Neuronal stem cell (in vitro differentiated cells): ENCODE results near the gene FERMT2.
A peak's percentile ranks its signal among the peaks of the same experiment; 100 is the strongest.

ENCODE experiments used
- DNase-seq: peaks from one replicate; pipeline ENCODE4 v3.0.0-alpha.2; 2013; ENCODE audit warnings: low spot score
- H2AFZ ChIP-seq: one replicate; pipeline ENCODE4 v1.6.1; 2013; ENCODE audit warnings: mild to moderate bottlenecking, low read length, inconsistent platforms
- H2AK5ac ChIP-seq: 2 replicates; pipeline ENCODE4 v1.6.1; 2013; ENCODE audit warnings: low read depth, mild to moderate bottlenecking, inconsistent platforms, low read length, moderate library complexity, mixed read lengths
- H2BK120ac ChIP-seq: 2 replicates; pipeline ENCODE4 v1.6.1; 2013; ENCODE audit warnings: low read depth, mild to moderate bottlenecking, inconsistent platforms, low read length, moderate library complexity, mixed read lengths
- H2BK12ac ChIP-seq: one replicate; pipeline ENCODE4 v1.6.1; 2013; ENCODE audit warnings: low read length, inconsistent platforms
- H2BK15ac ChIP-seq: 2 replicates; pipeline ENCODE4 v1.6.1; 2013; ENCODE audit warnings: mild to moderate bottlenecking, low read length, inconsistent platforms, mixed read lengths
- H2BK5ac ChIP-seq: one replicate; pipeline ENCODE4 v1.6.1; 2013; ENCODE audit warnings: inconsistent platforms, mild to moderate bottlenecking, low read length, moderate library complexity
- H3K14ac ChIP-seq: one replicate; pipeline ENCODE4 v1.6.1; 2013; ENCODE audit warnings: low read length, inconsistent platforms
- H3K18ac ChIP-seq: 2 replicates; pipeline ENCODE4 v1.6.1; 2013; ENCODE audit warnings: low read length, inconsistent platforms
- H3K23ac ChIP-seq: 2 replicates; pipeline ENCODE4 v1.6.1; 2013; ENCODE audit warnings: low read depth, mild to moderate bottlenecking, mixed read lengths, low read length, inconsistent platforms; ENCODE audit not compliant: poor library complexity
- H3K27ac ChIP-seq: replicated peaks from 3 replicates; pipeline ENCODE4 v1.5.1; 2013; ENCODE audit warnings: low read length, inconsistent platforms
- H3K27me3 ChIP-seq, 3 experiments: 2 replicates each; pipeline ENCODE4 v1.6.1; 2013; ENCODE audit warnings: low read length in 3 of 3, mild to moderate bottlenecking in 2 of 3, inconsistent platforms in 1 of 3, low read depth in 1 of 3, mixed read lengths in 1 of 3, moderate library complexity in 1 of 3; ENCODE audit not compliant: control insufficient read depth in 3 of 3, insufficient read depth in 3 of 3
- H3K36me3 ChIP-seq, 2 donors: replicated peaks in 1 of 2; 2 replicates each; pipeline ENCODE4 v1.6.1; 2013; ENCODE audit warnings: low read length in 2 of 2; ENCODE audit not compliant: control insufficient read depth in 2 of 2, insufficient read depth in 2 of 2
- H3K4ac ChIP-seq: 2 replicates; pipeline ENCODE4 v1.6.1; 2013; ENCODE audit warnings: inconsistent platforms, mild to moderate bottlenecking, low read length, moderate library complexity
- H3K4me1 ChIP-seq, 2 donors: 1 replicate in 1 of 2; 2 replicates in 1 of 2; pipeline ENCODE4 v1.6.1; 2013; ENCODE audit warnings: low read length in 2 of 2, low read depth in 1 of 2; ENCODE audit not compliant: control insufficient read depth in 2 of 2, insufficient read depth in 1 of 2
- H3K4me2 ChIP-seq: one replicate; pipeline ENCODE4 v1.6.1; 2013; ENCODE audit warnings: mild to moderate bottlenecking, low read length, inconsistent platforms; ENCODE audit not compliant: insufficient read depth, poor library complexity, severe bottlenecking
- H3K4me3 ChIP-seq, 2 donors: 2 replicates each; pipeline ENCODE4 v1.5.1; 2013; ENCODE audit warnings: low read length in 2 of 2, mild to moderate bottlenecking in 2 of 2, inconsistent platforms in 1 of 2, moderate library complexity in 1 of 2
- H3K79me1 ChIP-seq: one replicate; pipeline ENCODE4 v1.6.1; 2013; ENCODE audit warnings: low read depth, mild to moderate bottlenecking, inconsistent platforms, low read length, moderate library complexity
- H3K9ac ChIP-seq: one replicate; pipeline ENCODE4 v1.6.1; 2013; ENCODE audit warnings: mild to moderate bottlenecking, low read depth, low read length, inconsistent platforms; ENCODE audit not compliant: poor library complexity
- H3K9me3 ChIP-seq, 2 donors: replicated peaks in 1 of 2; 2 replicates each; pipeline versions ENCODE3 to v1.6.1; 2013; ENCODE audit warnings: low read length in 2 of 2, mild to moderate bottlenecking in 2 of 2, inconsistent platforms in 1 of 2, low read depth in 1 of 2, mixed read lengths in 1 of 2, moderate library complexity in 1 of 2; ENCODE audit not compliant: control insufficient read depth in 2 of 2, insufficient read depth in 1 of 2
- H4K8ac ChIP-seq: one replicate; pipeline ENCODE4 v1.6.1; 2013; ENCODE audit warnings: low read depth, mild to moderate bottlenecking, inconsistent platforms, low read length, moderate library complexity
- H4K91ac ChIP-seq: one replicate; pipeline ENCODE4 v1.6.1; 2013; ENCODE audit warnings: low read length, low read depth, mild to moderate bottlenecking, inconsistent platforms; ENCODE audit not compliant: poor library complexity
- WGBS, 2 donors: extraction: QIAGEN DNeasy Blood & Tissue Kit; methylation state at CpG; one replicate each; pipeline ENCODE4 v1.1.7; 2013; ENCODE audit warnings: missing lambda C conversion rate in 2 of 2, mixed read lengths in 1 of 2; ENCODE audit not compliant: insufficient read length in 2 of 2, insufficient replicate concordance in 1 of 2; ENCODE audit errors: extremely low coverage in 2 of 2; 5-methylcytosine and 5-hydroxymethylcytosine counted together

FERMT2 gene

DNA sequence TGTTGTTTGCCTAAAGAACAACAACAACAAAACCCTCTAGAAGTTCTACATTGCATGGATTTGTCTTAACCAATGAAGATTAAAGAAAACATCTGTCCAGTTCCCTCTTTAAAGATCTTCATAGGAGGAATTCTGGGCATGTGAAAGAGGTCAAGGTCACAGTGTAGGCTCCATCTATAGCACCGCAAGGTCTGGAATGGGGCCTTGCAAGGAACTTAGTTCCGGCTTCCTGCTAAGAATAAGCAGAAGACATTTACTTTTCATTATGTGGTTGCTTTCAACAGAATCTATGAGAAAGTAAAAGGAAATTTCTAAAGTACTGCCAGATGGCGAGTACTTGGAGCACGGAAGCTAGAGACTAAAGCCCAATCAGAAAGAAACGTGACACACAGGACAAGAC is 102.2 kb downstream of the FERMT2 start:
- no CpG with 5 or more reads among the region's 5 CpGs for WGBS, 2 donors

DNA sequence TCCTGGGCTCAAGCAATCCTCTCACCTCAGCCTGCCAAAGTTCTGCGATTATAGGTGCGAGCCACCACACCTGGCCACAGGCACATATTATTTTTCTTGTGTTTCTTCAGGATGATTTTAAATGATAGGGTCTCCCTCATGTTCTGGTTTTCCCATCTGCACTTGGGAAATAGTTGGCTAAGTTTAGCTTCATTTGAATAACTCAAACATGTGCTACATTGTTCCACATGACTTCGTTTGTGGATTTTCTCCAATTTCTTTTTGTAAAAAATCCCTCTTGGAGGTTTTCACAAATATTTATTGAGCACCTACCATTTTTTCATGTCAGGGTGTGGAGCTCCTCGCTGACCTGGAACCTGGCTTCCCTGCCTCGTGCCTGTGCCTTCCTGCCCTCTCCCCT is 104.3 kb downstream of the FERMT2 start:
- no peak overlapping the region for H2BK15ac ChIP-seq
- no peak overlapping the region for H3K4ac ChIP-seq
- peaks cover 4 to 5% of the 10 kb centered on the region in 2 donors for H3K4me1 ChIP-seq
- H3K4me2 ChIP-seq = no peak overlapping the region
- H3K18ac ChIP-seq = no peak overlapping the region
- no peak overlapping the region for H3K4me3 ChIP-seq
- H3K27me3 ChIP-seq = no peaks in the 10 kb centered on the region
- H3K14ac ChIP-seq = no peak overlapping the region
- H2BK12ac ChIP-seq = no peak overlapping the region
- H4K8ac ChIP-seq = no peak overlapping the region
- DNase-seq = no peak
- H2AK5ac ChIP-seq = peak overlapping the region; percentile 58
- no peaks in the 10 kb centered on the region for H3K9me3 ChIP-seq
- WGBS, 2 donors = no CpG with 5 or more reads among the region's 5 CpGs
- H3K9ac ChIP-seq = no peak overlapping the region
- no peak overlapping the region for H3K23ac ChIP-seq
- no peak overlapping the region for H3K27ac ChIP-seq
- H4K91ac ChIP-seq = no peak overlapping the region
- no peak overlapping the region for H2BK5ac ChIP-seq
- H2AFZ ChIP-seq = no peak overlapping the region
- H3K36me3 ChIP-seq = no peaks in the 10 kb centered on the region
- no peak overlapping the region for H2BK120ac ChIP-seq
- H3K79me1 ChIP-seq = no peaks in the 10 kb centered on the region

More for the DNA sequence above, 102.2 kb downstream of the FERMT2 start:
- no peak overlapping the region for H3K4me2 ChIP-seq
- H2BK120ac ChIP-seq = no peak overlapping the region
- no peak overlapping the region for H3K4ac ChIP-seq
- H4K8ac ChIP-seq = no peak overlapping the region
- H3K36me3 ChIP-seq = no peaks in the 10 kb centered on the region
- H3K14ac ChIP-seq = no peak overlapping the region
- H3K4me3 ChIP-seq = no peak overlapping the region
- H4K91ac ChIP-seq = no peak overlapping the region
- H2BK12ac ChIP-seq = no peak overlapping the region
- H3K4me1 ChIP-seq = peaks cover 4 to 5% of the 10 kb centered on the region in 2 donors
- no peak overlapping the region for H3K27ac ChIP-seq
- no peaks in the 10 kb centered on the region for H3K27me3 ChIP-seq
- H2BK5ac ChIP-seq = no peak overlapping the region
- H2BK15ac ChIP-seq = no peak overlapping the region
- DNase-seq = no peak
- no peak overlapping the region for H2AK5ac ChIP-seq
- H3K9ac ChIP-seq = no peak overlapping the region
- H3K79me1 ChIP-seq = no peaks in the 10 kb centered on the region
- no peak overlapping the region for H3K23ac ChIP-seq
- H3K9me3 ChIP-seq = no peaks in the 10 kb centered on the region
- peak overlapping the region; percentile 50 for H2AFZ ChIP-seq
- H3K18ac ChIP-seq = no peak overlapping the region

DNA sequence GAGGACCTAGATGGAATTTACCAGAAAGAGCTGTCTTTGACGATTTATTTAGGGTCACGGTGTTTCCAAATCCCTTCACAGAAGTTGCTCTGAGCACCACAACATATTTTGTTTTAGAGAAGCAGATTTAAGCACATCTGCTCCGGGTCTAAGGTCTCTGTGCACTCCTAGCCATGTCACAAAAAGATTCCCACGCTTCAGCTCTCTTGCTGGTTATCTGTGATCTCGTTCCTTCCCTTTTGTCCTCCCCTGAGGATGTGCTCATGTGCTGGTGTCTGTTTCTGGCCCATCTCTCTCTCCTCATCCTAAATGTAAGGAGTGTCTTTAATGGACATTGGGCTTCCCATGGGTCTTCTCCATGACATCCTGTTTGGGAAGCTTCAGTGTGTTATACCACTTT is 105.8 kb downstream of the FERMT2 start:
- H3K4me3 ChIP-seq = no peak overlapping the region

GRCh38 chr14:52844262-52845060 is 106.4 kb downstream of the FERMT2 start:
- Histone ChIP-seq H3K14ac (no peak overlapping the region), H3K4ac (no peak overlapping the region), H3K27me3 (no peaks in the 10 kb centered on the region), H3K23ac (no peak overlapping the region), H4K8ac (no peak overlapping the region), H3K9me3 (no peaks in the 10 kb centered on the region), H2BK12ac (no peak overlapping the region), H3K4me1 (peaks cover 4 to 5% of the 10 kb centered on the region in 2 donors), H3K36me3 (no peaks in the 10 kb centered on the region), H3K18ac (no peak overlapping the region), H2AK5ac (no peak overlapping the region), H2BK5ac (no peak overlapping the region), H2BK120ac (no peak overlapping the region), H2AFZ (peak overlapping the region; percentile 81), H3K27ac (no peak overlapping the region), H3K4me3 (no peak overlapping the region), H2BK15ac (no peak overlapping the region), H4K91ac (no peak overlapping the region), H3K79me1 (no peaks in the 10 kb centered on the region), H3K9ac (no peak overlapping the region), H3K4me2 (no peak overlapping the region)
- no CpG with 5 or more reads among the region's 6 CpGs for WGBS, 2 donors
- DNase-seq = no peak

More for the DNA sequence above, 105.8 kb downstream of the FERMT2 start:
- no peak overlapping the region for H3K9ac ChIP-seq
- no peak overlapping the region for H2AK5ac ChIP-seq
- no peak overlapping the region for H2BK15ac ChIP-seq
- H3K27me3 ChIP-seq = no peaks in the 10 kb centered on the region
- no peak overlapping the region for H3K4ac ChIP-seq
- no peaks in the 10 kb centered on the region for H3K9me3 ChIP-seq
- no CpG with 5 or more reads among the region's 5 CpGs for WGBS, 2 donors
- H3K27ac ChIP-seq = no peak overlapping the region
- no peaks in the 10 kb centered on the region for H3K36me3 ChIP-seq
- H3K79me1 ChIP-seq = no peaks in the 10 kb centered on the region
- DNase-seq = no peak
- no peak overlapping the region for H2BK12ac ChIP-seq
- no peak overlapping the region for H3K4me2 ChIP-seq
- H3K18ac ChIP-seq = no peak overlapping the region
- H2BK5ac ChIP-seq = no peak overlapping the region
- H2AFZ ChIP-seq = peak overlapping the region; percentile 81
- H4K91ac ChIP-seq = no peak overlapping the region
- no peak overlapping the region for H3K14ac ChIP-seq
- peaks cover 4 to 5% of the 10 kb centered on the region in 2 donors for H3K4me1 ChIP-seq
- H4K8ac ChIP-seq = no peak overlapping the region
- H2BK120ac ChIP-seq = no peak overlapping the region
- no peak overlapping the region for H3K23ac ChIP-seq
